HG02981 (cell line): ENCODE results near the gene GARIN3.

Source experiments
- ATAC-seq: cut with Tn5 transposase; IDR thresholded peaks from one replicate; pipeline ENCODE4 v1.9.1; 2021; ENCODE audit warnings: mild to moderate bottlenecking, moderate library complexity; ENCODE audit not compliant: unreplicated experiment

Gene GARIN3

DNA sequence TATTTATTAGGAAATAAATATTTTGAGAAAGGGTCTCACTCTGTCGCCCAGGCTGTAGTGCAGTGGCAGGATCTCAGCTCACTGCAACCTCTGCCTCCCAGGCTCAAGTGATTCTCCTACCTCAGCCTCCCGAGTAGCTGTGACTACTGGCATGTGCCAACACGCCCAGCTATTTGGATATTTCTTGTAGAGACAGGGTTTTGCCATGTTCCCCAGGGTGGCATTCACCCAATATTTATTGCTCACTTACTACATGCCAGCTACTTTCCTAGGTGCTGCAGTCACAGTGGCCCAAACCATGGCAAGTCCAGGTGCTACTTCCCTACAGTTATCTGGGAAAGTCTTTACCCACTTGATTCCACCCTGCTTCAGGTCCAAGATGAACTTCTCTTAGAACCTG is 15.1 kb downstream of the GARIN3 start:
- no peak for ATAC-seq

DNA sequence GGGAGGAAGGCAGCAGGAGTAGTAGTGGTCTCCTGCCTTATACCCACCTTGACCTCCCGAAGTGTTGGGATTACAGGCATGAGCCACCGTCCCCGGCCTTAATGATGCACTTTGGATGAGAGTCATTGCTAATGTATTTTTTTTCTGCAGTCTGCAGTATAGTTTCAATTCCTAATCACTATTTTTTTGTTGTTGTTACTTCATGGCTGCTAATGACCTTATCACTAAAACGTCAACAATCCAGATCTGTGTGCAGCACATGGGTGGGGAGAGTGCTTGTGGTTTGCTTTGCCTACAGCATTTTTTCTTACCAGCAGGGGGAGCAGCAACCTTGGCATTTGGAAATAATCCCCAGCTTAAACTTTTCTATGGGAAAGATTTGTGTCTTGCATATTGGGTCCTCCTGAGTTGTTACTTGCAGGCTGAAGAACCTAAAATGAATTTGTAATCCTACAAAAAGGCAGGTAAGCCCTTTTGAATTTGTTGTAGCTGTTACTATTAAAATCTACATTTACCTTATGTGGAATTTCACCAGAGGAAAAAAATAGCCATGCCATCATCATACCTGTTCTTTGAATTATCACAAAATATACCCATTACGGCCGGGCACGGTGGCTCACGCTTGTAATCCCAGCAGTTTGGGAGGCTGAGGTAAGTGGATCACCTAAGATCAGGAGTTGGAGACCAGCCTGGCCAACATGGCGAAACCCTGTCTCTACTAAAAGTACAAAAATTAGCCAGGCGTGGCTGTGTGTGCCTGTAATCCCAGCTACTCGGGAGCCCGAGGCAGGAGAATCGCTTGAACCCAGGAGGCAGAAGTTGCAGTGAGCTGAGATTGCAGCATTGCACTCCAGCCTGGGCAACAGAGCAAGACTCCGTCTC is 17.1 kb downstream of the GARIN3 start:
- ATAC-seq = peak; percentile 73

DNA sequence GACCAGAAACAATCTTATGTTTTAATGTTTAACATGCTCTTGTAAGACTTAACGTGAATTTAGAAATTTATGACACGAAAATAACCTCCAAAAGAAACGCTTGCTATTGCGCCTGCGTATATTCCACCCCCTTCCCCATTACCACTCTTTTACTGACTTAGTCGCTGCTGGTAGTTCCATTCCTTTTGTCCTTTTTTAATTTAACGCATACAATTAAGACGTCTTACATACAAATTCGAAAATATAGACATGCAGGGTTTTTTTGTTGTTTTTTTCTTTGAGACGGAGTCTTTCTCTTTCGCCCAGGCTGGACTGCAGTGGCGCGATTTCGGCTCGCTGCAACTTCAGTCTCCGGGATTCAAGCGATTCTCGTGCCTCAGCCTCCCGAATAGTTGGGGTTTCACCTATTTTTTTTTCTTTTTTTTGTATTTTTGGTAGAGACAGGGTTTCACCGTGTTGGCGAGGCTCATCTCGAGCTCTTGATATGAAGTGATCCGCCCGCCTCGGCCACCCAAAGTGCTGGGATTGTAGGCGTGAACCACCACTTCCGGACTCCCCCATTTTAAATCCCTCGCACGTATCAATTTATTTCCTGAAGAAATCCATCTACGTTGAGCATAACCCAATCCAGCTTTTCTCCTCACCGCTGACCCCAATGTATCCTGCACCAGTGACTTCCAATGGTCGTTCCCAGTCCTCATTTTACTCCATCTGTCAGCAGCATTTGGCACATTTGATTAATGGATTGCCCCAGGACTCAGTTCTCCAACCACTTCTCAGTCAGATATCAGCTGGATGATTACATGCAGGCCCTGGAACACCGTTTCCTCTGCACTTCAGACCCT is 22.7 kb downstream of the GARIN3 start:
- peak; percentile 34 for ATAC-seq

DNA sequence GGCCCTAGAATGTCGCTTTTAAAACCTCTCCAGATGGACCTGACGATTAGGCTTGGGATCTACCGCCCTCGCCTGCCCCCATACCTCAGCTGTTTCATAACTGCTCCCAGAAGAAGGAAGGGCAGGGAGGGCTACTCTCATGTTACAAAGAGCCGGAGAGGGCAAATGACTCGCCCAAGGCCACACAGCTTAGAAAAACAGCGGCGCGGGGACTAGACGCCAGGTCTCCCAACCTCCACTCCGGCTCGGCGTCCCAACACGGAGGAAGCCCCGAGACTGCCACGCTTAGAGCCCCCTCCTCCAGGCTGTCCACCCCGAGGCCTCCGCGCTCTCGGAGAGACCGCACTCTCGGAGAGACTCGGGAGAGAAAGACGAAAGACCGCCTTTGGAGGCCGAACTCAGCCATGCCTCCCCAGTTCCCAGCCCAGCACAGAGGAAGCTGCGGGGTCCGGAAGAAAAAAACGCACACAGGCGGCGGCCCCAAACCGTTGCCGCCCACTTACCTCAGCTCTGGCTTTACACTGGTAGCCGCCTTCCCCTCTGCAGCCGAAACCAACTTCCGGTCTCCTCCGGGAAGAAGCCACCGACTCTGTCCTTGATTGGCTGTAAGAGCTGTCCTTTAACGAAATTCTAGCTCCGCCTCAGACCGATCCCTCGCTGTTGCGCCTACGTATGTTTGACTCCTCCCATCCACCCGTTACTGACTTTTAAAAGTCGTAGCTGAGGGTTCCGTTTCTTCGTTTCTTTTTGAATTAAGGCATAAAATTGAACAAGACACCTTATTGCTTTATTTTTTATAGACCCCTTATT is 23.5 kb downstream of the GARIN3 start, which contains the start of gene MED7:
TSS of gene MED7 (minus strand) at position 549 of the 810 bp plus-strand sequence. CDS start 3,434 bp downstream, outside the sequence.
- peak; percentile 100 for ATAC-seq

DNA sequence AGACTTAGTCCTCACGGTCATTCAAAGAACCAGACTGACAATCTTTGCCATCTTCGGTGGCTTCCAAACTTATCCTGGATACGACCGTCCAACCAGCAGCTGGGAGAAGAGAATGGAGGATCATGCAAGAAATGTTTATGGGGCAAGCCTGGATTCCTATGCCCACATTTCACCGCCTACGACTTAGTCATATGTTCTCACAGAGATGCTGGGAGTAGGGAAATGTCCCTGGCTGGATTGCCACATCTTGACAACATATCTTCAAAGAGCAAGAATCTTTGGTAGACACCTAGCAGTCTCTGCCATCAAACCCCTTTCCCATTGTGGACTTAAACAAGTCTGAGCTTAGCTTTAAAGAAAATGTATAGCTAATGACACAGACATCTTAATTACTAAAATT is 28.4 kb downstream of the GARIN3 start:
- ATAC-seq = no peak

DNA sequence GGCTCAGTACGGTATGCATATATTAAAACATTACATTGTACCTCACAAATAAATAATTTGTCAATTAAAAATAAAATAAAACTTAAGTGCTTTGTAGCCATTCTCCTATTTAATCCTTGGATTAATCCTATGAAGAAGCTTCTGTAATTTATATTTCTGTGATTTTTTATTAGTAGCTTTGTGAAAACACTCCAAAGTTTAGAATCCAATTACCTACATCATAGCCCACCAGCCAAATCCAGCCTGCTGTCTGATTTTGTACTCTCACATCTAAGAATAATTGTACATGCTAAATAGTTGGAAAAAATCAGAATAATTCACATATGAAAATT is 33.8 kb downstream of the GARIN3 start:
- no peak for ATAC-seq

DNA sequence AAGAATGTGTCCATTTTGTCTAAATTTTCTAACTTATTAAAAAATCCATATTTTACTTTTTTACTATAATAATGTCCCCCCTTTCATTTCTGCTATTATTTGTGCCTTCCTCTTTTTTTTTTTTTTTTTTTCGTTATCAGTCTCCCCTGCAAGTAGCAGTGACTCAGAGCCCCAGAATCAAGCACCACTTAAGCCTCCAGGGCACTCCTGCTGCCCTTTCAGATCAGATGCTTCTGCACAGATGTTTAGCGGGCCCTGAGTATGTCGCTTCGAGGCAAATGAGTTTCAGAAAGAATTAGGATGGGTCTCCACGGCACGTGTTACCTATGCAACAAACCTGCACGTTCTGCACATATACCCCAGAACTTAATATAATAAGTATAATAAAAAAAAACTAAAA is 35.1 kb downstream of the GARIN3 start:
- ATAC-seq = no peak

DNA sequence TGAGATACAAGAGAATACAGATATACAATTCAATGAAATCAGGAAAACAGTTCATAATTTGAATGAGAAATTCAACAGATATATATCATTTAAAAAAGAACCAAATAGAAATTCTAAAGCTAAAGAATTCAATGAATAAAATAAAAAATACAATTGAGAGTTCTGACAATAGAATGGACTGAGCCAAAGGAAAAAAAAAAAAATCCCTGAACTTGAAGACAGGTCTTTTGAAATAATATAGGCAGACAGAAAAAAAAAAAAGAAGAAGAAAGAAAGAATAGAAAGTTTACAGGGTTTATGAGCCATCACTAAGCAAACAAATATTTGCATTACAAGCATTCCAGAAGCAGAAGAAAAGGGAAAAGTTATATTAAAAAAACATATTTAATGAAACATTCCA is 44.4 kb downstream of the GARIN3 start:
- no peak for ATAC-seq

DNA sequence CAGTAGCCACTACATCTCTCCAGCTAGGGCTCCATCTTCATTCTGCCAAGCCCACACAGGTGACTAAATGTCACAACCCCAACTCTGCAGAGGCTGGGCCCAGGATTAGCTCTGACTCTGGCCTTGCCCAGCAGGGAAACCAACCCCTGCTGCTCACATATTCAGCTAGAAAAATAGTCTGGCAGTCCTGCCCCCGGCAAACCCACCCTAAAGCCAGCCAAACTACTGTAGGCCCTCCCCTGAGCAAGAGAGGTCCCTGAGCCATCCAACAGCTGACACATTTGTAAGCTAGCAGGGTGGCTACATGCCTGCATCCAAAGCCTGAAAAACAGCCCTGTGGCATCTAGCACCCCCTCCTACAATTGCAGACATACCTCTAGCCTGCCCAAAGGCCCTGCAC is 46.0 kb downstream of the GARIN3 start:
- no peak for ATAC-seq

DNA sequence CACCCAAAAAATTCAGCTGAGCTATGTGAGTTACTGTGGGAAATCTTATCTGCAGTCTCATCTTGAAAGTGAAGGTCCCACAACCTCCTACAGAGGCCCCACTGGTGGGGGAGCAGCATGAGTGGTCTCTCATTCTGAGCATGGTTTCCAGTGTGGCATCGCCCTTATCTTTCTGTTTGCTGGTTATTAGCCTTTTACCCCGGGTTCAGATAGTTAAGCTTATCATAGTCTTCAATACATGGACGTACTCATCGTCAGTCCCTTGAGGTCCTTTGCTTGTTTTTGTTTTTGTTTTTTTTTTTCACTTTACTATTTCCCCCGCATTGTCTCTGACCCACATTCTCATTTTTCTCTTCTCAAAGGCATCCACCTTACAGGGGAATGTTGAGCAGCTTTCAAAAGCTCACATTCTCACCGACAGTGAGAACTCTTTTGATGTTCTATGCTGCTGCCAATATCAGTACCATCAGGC is 49.5 kb downstream of the GARIN3 start:
- peak; percentile 49 for ATAC-seq

DNA sequence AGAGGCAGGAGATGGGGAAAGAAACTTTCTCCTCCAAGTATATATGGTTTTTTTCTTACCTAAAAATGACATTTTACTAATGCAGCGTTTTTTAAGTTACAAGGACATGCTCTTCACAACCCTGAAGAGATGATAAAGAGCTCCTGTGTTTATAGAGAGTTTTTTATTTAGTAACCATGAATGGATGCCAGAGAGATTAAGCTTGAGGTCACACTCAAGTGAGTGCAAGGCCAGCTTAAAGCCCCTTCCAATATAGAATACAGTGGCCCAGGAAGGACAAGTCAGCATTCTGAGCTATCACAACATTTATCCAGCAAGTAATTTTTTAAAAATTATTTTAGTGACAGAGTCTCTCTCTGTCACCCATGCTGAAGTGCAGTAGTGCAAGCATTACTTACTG is 50.6 kb downstream of the GARIN3 start:
- ATAC-seq = no peak

DNA sequence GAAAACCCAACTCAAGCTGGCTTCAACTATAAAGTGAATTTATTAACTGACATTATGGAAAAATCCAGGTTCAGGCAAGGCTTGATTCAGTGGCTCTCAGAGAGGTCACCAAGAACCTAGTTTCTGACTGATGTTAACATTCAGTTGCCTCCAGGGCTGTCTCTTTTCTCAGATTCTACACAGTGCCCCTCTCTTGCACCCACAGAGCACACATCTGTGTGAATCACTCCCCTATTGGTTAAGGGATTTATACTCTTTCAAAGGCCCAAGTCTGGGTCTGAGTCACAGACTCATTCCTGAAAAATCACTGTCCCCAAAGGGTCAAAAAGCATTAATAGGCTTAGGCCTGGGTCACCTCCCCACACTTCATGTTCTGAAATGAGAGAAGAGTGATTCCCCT is 51.1 kb downstream of the GARIN3 start:
- ATAC-seq = no peak

DNA sequence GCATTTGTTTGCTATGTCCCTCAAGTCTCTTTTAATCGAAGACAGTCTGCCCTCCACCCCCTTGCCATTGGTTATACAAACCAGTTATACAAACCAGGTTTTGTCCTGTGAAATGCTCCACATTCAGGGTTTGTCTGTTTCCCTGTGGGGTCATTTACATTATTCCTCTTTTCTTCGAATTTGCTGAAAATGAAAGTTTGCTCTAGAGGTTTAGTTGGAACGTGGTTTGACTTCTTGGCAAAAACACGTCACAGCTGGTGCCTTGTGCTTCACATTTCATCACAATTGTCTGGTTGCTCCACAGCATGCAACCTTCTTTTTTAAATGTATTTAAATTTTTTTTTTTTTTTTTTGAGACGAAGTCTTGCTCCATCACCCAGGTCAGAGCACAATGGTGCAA is 53.1 kb downstream of the GARIN3 start:
- ATAC-seq = no peak
